Measurements from ENCODE around the gene GSTK1.

GSTK1 gene

GRCh38 chr7:143269251-143269650 is 6.0 kb downstream of the GSTK1 start:
- Mint-ChIP-seq H3K36me3 (ENCODE audit: low read depth) (peaks cover 64% of the 10 kb centered on the region), H3K4me3 (no peak overlapping the region), H3K27ac (peak overlapping the region; percentile 11), H3K4me1 (ENCODE audit: low read depth) (peaks cover 53% of the 10 kb centered on the region), H3K9me3 (no peaks in the 10 kb centered on the region), H3K27me3 (ENCODE audit: low read depth) (no peaks in the 10 kb centered on the region)
- DNase-seq (ENCODE audit: low spot score), result no peak

GRCh38 chr7:143271240-143271639 is 8.0 kb downstream of the GSTK1 start:
- DNase-seq (ENCODE audit: low spot score), result no peak
- peaks cover 47% of the 10 kb centered on the region for H3K36me3 Mint-ChIP-seq (ENCODE audit: low read depth)
- H3K9me3 Mint-ChIP-seq, result no peaks in the 10 kb centered on the region
- no peak overlapping the region for H3K27ac Mint-ChIP-seq
- no peaks in the 10 kb centered on the region for H3K27me3 Mint-ChIP-seq (ENCODE audit: low read depth)
- H3K4me1 Mint-ChIP-seq (ENCODE audit: low read depth), result peaks cover 37% of the 10 kb centered on the region
- no peak overlapping the region for H3K4me3 Mint-ChIP-seq

DNA sequence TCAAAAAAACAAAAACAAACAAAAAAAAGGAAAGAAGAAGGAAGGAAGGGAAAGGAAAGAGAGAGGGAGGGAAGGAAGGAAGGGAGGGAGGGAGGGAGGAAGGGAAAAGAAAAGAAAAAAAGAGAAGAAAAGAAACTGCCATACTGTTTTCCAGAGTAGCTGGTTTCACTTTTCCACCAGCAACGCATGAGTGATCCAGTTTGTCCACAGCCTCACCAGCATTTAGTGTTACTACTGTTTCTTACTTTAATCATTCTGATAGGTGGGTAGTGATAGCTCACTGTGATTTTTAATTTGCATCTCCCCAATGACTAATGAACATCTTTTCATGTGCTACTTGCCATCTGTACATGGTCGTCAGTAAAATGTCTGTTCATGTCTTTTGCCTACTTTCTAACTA is 9.6 kb downstream of the GSTK1 start:
- peaks cover 33% of the 10 kb centered on the region for H3K36me3 Mint-ChIP-seq (ENCODE audit: low read depth)
- H3K27me3 Mint-ChIP-seq (ENCODE audit: low read depth), result no peaks in the 10 kb centered on the region
- no peak overlapping the region for H3K4me3 Mint-ChIP-seq
- H3K4me1 Mint-ChIP-seq (ENCODE audit: low read depth), result peaks cover 28% of the 10 kb centered on the region
- H3K27ac Mint-ChIP-seq, result no peak overlapping the region
- H3K9me3 Mint-ChIP-seq, result no peaks in the 10 kb centered on the region
- no peak for DNase-seq (ENCODE audit: low spot score)

- Mint-ChIP-seq H3K9me3 (no peaks in the 10 kb centered on the region), H3K36me3 (ENCODE audit: low read depth) (no peaks in the 10 kb centered on the region), H3K27ac (peak overlapping the region; percentile 91), H3K27me3 (ENCODE audit: low read depth) (no peaks in the 10 kb centered on the region), H3K4me3 (peak overlapping the region; percentile 80), H3K4me1 (ENCODE audit: low read depth) (peaks cover 39% of the 10 kb centered on the region)
- DNase-seq (ENCODE audit: low spot score), result no peak
Observed at GRCh38 chr7:143279186-143280098, 16.2 kb downstream of the GSTK1 start.

DNA sequence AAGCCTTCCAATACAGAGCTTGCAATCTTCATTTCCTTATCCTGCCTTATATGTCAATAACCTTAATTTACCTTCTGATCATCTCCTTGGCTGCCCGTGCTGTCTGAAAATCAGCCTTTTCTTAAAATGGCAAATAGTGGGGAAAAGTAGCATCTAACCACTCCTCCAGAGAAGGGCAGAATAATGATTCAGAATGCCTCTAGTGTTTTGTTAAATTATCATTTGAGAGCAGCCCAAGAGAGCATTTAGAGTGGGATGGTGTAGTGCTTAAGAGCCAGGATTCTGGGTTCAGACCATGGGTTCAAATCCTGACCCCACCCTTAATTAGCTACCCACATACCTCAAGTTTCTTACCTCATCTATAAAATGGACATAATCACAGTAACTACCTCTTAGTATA is 16.9 kb downstream of the GSTK1 start:
- no peaks in the 10 kb centered on the region for H3K27me3 Mint-ChIP-seq (ENCODE audit: low read depth)
- no peaks in the 10 kb centered on the region for H3K9me3 Mint-ChIP-seq
- DNase-seq (ENCODE audit: low spot score), result no peak
- peak overlapping the region; percentile 80 for H3K4me3 Mint-ChIP-seq
- H3K36me3 Mint-ChIP-seq (ENCODE audit: low read depth), result no peaks in the 10 kb centered on the region
- peaks cover 39% of the 10 kb centered on the region for H3K4me1 Mint-ChIP-seq (ENCODE audit: low read depth)
- H3K27ac Mint-ChIP-seq, result peak overlapping the region; percentile 91

DNA sequence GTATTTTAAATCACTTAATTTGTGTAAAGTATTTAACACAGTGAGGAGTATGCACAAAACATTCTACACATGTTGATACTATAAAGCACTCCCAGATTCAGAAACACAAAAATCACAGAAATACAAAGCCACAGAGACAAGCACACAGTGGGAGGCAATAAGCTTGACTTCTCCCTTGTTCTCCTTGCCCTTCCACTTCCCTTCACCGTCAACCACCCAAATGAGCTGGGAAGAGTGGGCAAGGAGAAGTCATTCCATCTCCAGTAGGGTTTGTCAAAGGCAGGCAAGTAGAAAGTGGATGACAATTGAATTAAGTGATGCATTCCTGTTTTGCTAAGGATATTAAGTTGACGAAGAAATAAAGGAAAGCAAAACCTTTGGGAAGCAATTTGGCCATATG is 17.3 kb downstream of the GSTK1 start:
- no peaks in the 10 kb centered on the region for H3K36me3 Mint-ChIP-seq (ENCODE audit: low read depth)
- peak overlapping the region; percentile 91 for H3K27ac Mint-ChIP-seq
- no peaks in the 10 kb centered on the region for H3K27me3 Mint-ChIP-seq (ENCODE audit: low read depth)
- H3K4me3 Mint-ChIP-seq, result peak overlapping the region; percentile 80
- DNase-seq (ENCODE audit: low spot score), result no peak
- no peaks in the 10 kb centered on the region for H3K9me3 Mint-ChIP-seq
- peaks cover 39% of the 10 kb centered on the region for H3K4me1 Mint-ChIP-seq (ENCODE audit: low read depth)

DNA sequence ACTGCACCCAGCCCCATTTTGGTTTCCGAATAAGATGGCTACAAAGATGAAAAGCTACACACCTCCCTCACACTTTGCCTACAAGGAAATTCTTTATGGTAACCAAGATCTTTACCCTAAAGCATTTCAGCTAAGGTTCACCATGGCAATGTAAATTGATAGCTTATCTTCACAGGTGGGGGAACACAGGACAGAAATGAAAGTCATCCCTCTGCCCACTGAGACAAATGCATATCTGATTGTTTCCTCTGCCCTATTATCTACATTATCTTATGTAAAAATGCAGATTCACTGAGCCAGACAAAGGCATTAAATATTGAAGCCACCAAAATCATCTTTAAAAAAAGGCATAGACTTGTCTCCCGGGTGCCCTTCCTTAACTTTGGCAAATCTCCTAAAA is 18.3 kb downstream of the GSTK1 start:
- no peaks in the 10 kb centered on the region for H3K27me3 Mint-ChIP-seq (ENCODE audit: low read depth)
- no peaks in the 10 kb centered on the region for H3K36me3 Mint-ChIP-seq (ENCODE audit: low read depth)
- H3K27ac Mint-ChIP-seq, result no peak overlapping the region
- no peaks in the 10 kb centered on the region for H3K9me3 Mint-ChIP-seq
- H3K4me1 Mint-ChIP-seq (ENCODE audit: low read depth), result peaks cover 39% of the 10 kb centered on the region
- no peak for DNase-seq (ENCODE audit: low spot score)
- no peak overlapping the region for H3K4me3 Mint-ChIP-seq

- H3K27ac Mint-ChIP-seq, result no peak overlapping the region
Observed at GRCh38 chr7:143282124-143282523, 18.9 kb downstream of the GSTK1 start.

GRCh38 chr7:143283381-143283780 is 20.1 kb downstream of the GSTK1 start:
- Mint-ChIP-seq H3K36me3 (ENCODE audit: low read depth) (peaks cover 8% of the 10 kb centered on the region), H3K27ac (no peak overlapping the region), H3K9me3 (peaks cover 7% of the 10 kb centered on the region), H3K4me1 (ENCODE audit: low read depth) (peaks cover 47% of the 10 kb centered on the region), H3K4me3 (no peak overlapping the region), H3K27me3 (ENCODE audit: low read depth) (no peaks in the 10 kb centered on the region)
- DNase-seq (ENCODE audit: low spot score), result no peak

More at GRCh38 chr7:143282124-143282523, 18.9 kb downstream of the GSTK1 start:
- Mint-ChIP-seq H3K36me3 (ENCODE audit: low read depth) (peaks cover 4% of the 10 kb centered on the region), H3K9me3 (peaks cover 3% of the 10 kb centered on the region), H3K4me3 (no peak overlapping the region), H3K4me1 (ENCODE audit: low read depth) (peaks cover 42% of the 10 kb centered on the region), H3K27me3 (ENCODE audit: low read depth) (no peaks in the 10 kb centered on the region)
- no peak for DNase-seq (ENCODE audit: low spot score)

GRCh38 chr7:143284591-143285469 is 21.6 kb downstream of the GSTK1 start, which contains the start of gene TMEM139:
Gene TMEM139, plus strand, starts transcription at chr7:143284958. Its CDS starts 1,000 bp downstream, at chr7:143285958.
- no peak for DNase-seq (ENCODE audit: low spot score)
- peaks cover 20% of the 10 kb centered on the region for H3K36me3 Mint-ChIP-seq (ENCODE audit: low read depth)
- H3K4me3 Mint-ChIP-seq, result no peak within 1 kb of the TSS
- peaks cover 7% of the 10 kb centered on the region for H3K9me3 Mint-ChIP-seq
- peaks cover 42% of the 10 kb centered on the region for H3K4me1 Mint-ChIP-seq (ENCODE audit: low read depth)
- H3K27me3 Mint-ChIP-seq (ENCODE audit: low read depth), result no peaks in the 10 kb centered on the region
- H3K27ac Mint-ChIP-seq, result peak within 1 kb of the TSS; percentile 19

DNA sequence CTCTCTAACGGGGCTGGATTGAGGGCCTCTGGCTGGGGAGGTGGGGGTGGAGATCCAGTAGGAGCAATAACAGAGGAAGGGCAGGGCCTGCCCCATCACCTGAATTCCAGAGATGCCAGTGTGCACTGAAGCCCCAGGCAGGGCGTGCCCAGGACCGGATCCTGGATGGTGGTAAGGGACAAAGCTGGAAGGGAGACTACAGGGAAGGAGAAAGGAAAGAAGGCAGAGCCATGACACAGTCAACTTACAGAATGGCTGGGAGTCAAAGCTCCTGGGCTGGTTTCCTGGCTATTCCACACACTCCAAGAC is 22.2 kb downstream of the GSTK1 start:
- no peak for DNase-seq (ENCODE audit: low spot score)
- H3K27me3 Mint-ChIP-seq (ENCODE audit: low read depth), result no peaks in the 10 kb centered on the region
- H3K27ac Mint-ChIP-seq, result peak overlapping the region; percentile 19
- peaks cover 7% of the 10 kb centered on the region for H3K9me3 Mint-ChIP-seq
- peaks cover 24% of the 10 kb centered on the region for H3K36me3 Mint-ChIP-seq (ENCODE audit: low read depth)
- H3K4me1 Mint-ChIP-seq (ENCODE audit: low read depth), result peaks cover 40% of the 10 kb centered on the region
- H3K4me3 Mint-ChIP-seq, result no peak overlapping the region

- no peak for DNase-seq (ENCODE audit: low spot score)
Observed at GRCh38 chr7:143285806-143286521, 22.7 kb downstream of the GSTK1 start.

GRCh38 chr7:143286522-143286890 is 23.3 kb downstream of the GSTK1 start:
- Mint-ChIP-seq H3K4me3 (peak overlapping the region; percentile 36), H3K27ac (no peak overlapping the region), H3K36me3 (ENCODE audit: low read depth) (peaks cover 33% of the 10 kb centered on the region), H3K27me3 (ENCODE audit: low read depth) (no peaks in the 10 kb centered on the region), H3K9me3 (peaks cover 7% of the 10 kb centered on the region), H3K4me1 (ENCODE audit: low read depth) (peaks cover 42% of the 10 kb centered on the region)
- no peak for DNase-seq (ENCODE audit: low spot score)

More at GRCh38 chr7:143285806-143286521, 22.7 kb downstream of the GSTK1 start:
- Mint-ChIP-seq H3K27me3 (ENCODE audit: low read depth) (no peaks in the 10 kb centered on the region), H3K9me3 (peaks cover 7% of the 10 kb centered on the region), H3K36me3 (ENCODE audit: low read depth) (peaks cover 28% of the 10 kb centered on the region), H3K27ac (no peak overlapping the region), H3K4me1 (ENCODE audit: low read depth) (peaks cover 40% of the 10 kb centered on the region), H3K4me3 (no peak overlapping the region)
